ENCODE data around the gene DDX20. TPM values are rescaled to one million over a fixed set of nuclear protein-coding genes. Genes with fewer than 3 reads are reported as not detected.

The DDX20 gene
- total and polyA plus RNA-seq, 2 of the 8 experiments (the other 6 are each of a cell fraction or from before 2014, with no cell fraction given): 7.5 to 24.7 TPM

DNA sequence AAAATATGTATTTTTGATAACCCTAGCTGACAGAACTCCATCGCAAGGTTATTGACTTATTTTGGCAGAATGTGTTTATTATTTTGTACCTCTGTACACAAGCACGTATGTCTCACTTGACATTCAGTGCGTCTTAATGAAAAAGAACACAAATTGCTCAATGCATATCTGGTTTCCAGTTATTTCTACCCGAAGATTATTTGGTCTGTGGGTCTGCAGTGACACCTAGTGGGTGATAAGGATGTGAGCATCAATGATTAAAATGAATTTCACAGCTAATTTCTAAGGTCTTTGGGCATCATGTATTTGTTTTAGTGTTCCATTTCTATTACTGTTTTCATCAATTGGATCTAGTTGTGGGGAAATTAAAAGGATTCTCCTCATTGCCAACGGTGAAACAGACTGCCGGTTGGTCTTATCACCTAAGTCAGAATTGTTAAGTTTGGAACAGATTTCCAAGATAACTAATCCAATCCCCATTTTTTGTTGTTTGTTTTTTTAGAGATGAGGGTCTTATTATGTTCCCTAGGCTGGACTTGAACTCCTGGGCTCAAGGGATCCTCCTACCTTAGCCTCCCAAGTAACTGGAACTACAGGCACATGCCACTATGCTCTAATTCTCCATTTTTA, 13.9 kb downstream of the DDX20 start:
- FAIRE-seq (peak; percentile 82), DNase-seq (ENCODE audit: low read depth in 1 of 2, low spot score in 2 of 2) (no peak)
- H2BK20ac ChIP-seq (ENCODE audit: low read length): no peak overlapping the region
- H2BK12ac ChIP-seq (ENCODE audit: low read depth, low read length): no peak overlapping the region
- no peak overlapping the region for H2BK120ac ChIP-seq (replicated peaks; ENCODE audit: low read depth, low read length)
- H3K9ac ChIP-seq (replicated peaks in 1 of 4; ENCODE audit: extremely low read depth in 1 of 4, low read depth in 3 of 4, low read length in 3 of 4): no peak overlapping the region
- H3K36me3 ChIP-seq (ENCODE audit: control insufficient read depth in 2 of 4, insufficient read depth in 4 of 4, low read length in 3 of 4): peaks cover 2 to 31% (median 17%) of the 10 kb centered on the region in 4 experiments; a peak in 7 of 8 replicates
- H3K27ac ChIP-seq (ENCODE audit: low read depth, low read length): no peak overlapping the region
- no peaks in the 10 kb centered on the region for H4K20me1 ChIP-seq (replicated peaks in 1 of 2; ENCODE audit: control insufficient read depth in 1 of 2, insufficient read depth in 2 of 2, low read length in 2 of 2)
- 78% methylated on average over 6 of the region's 6 CpGs; no CpG with 5 or more reads in 1 of the 2 experiments for WGBS, 2 experiments (ENCODE audit: extremely low coverage in 1 of 2, insufficient coverage in 1 of 2, insufficient read length in 1 of 2, insufficient replicate concordance in 2 of 2, low coverage in 1 of 2, low lambda C conversion rate in 2 of 2, missing lambda C conversion rate in 1 of 2)
- no peak overlapping the region for H3K18ac ChIP-seq (ENCODE audit: extremely low read depth, low read length)
- H3K56ac ChIP-seq (replicated peaks; ENCODE audit: insufficient read length, low read depth, low read length): no peak overlapping the region
- no peak overlapping the region for H3K4ac ChIP-seq (replicated peaks; ENCODE audit: insufficient read length, low read depth, low read length)
- no peaks in the 10 kb centered on the region; the same call in 1 of the 2 replicates for H3K79me1 ChIP-seq (ENCODE audit: low read depth, low read length)
- no peak overlapping the region for H2AFZ ChIP-seq (ENCODE audit: low read length)
- H3K23me2 ChIP-seq (ENCODE audit: low read depth, low read length): no peaks in the 10 kb centered on the region; the same call in 1 of the 2 replicates
- H4K91ac ChIP-seq (replicated peaks; ENCODE audit: insufficient read length, low read length): no peak overlapping the region
- no peak overlapping the region for H3K23ac ChIP-seq (ENCODE audit: insufficient read length)
- no peak overlapping the region for H3K4me3 ChIP-seq (ENCODE audit: extremely low read depth in 1 of 4, insufficient read depth in 2 of 4, low read depth in 3 of 4, low read length in 4 of 4)
- H3K14ac ChIP-seq (ENCODE audit: insufficient read length): no peak overlapping the region
- H3K4me1 ChIP-seq (replicated peaks in 1 of 4; ENCODE audit: control insufficient read depth in 3 of 4, insufficient read depth in 4 of 4, low read length in 3 of 4): no peaks in the 10 kb centered on the region
- no peak overlapping the region for H2BK15ac ChIP-seq (ENCODE audit: low read length)
- H4K8ac ChIP-seq (ENCODE audit: extremely low read depth, insufficient read depth, low read length): no peak overlapping the region
- ChIA-PET CTCF (ENCODE audit: partially characterized antibody) (interaction anchor here (0.6 to 5.4 kb wide), 31 partner anchors 9 to 462 kb away, joined by 3 to 65 read pairs (median 5); partner anchors contain the start of gene DDX20), POLR2A (ENCODE audit: partially characterized antibody) (interaction anchor here (1.0 to 4.9 kb wide), 3 partner anchors 12 to 55 kb away, joined by 3 to 26 read pairs (median 6); partner anchors contain the start of gene DDX20)
- H2BK5ac ChIP-seq (ENCODE audit: low read depth, low read length): no peak overlapping the region
- H3K4me2 ChIP-seq (ENCODE audit: insufficient read depth in 1 of 2, low read depth in 2 of 2, low read length in 2 of 2): no peak overlapping the region
- no peaks in the 10 kb centered on the region for H3K27me3 ChIP-seq (replicated peaks in 1 of 4; ENCODE audit: control insufficient read depth in 3 of 4, extremely low read depth in 1 of 4, insufficient read depth in 3 of 4, low read length in 3 of 4)
- no peaks in the 10 kb centered on the region for H3K9me3 ChIP-seq (ENCODE audit: insufficient read depth in 2 of 2, low read depth in 1 of 2, low read length in 1 of 2)
- H2AK5ac ChIP-seq (ENCODE audit: low read depth, low read length): no peak overlapping the region
- H3K79me2 ChIP-seq (ENCODE audit: control insufficient read depth in 1 of 2, insufficient read depth in 2 of 2, low read length in 2 of 2): no peaks in the 10 kb centered on the region
- H4K5ac ChIP-seq (ENCODE audit: insufficient read length, low read depth, low read length): no peak overlapping the region
- TF ChIP-seq, protein P1, sequence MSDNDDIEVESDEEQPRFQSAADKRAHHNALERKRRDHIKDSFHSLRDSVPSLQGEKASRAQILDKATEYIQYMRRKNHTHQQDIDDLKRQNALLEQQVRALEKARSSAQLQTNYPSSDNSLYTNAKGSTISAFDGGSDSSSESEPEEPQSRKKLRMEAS (IDR thresholded peaks at IDR 0.05): no peak
